ENCODE data around the gene EYA2.

DNA sequence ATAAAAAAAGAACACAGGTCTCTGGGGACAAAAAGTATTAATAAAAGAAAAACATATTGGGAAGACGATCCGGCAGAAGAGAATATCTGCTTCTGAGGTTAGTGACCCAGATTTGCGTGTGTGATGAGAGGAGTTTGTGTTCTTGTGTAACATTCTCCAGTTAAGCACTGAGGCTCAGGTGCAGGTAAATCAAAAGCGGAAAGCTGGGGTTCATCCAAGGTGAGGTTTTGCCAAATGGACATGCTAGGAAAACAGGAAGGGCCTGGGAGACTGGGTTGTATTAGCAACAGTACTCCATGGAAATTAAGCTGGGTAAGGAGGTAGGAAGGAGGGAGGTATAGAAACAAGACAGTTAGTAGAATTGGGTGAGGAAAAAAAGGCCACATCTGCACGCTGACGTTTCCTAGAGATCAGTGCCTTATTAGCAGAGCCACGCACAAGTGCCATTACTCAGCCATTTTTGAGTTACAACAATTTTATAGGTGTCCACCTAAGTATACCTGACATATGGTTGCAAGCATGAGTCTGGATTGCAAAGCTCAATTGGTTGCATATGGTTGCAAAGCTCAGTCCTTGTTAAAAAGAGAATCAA is 322.3 kb downstream of the EYA2 start:
- TF ChIP-seq, protein P1, sequence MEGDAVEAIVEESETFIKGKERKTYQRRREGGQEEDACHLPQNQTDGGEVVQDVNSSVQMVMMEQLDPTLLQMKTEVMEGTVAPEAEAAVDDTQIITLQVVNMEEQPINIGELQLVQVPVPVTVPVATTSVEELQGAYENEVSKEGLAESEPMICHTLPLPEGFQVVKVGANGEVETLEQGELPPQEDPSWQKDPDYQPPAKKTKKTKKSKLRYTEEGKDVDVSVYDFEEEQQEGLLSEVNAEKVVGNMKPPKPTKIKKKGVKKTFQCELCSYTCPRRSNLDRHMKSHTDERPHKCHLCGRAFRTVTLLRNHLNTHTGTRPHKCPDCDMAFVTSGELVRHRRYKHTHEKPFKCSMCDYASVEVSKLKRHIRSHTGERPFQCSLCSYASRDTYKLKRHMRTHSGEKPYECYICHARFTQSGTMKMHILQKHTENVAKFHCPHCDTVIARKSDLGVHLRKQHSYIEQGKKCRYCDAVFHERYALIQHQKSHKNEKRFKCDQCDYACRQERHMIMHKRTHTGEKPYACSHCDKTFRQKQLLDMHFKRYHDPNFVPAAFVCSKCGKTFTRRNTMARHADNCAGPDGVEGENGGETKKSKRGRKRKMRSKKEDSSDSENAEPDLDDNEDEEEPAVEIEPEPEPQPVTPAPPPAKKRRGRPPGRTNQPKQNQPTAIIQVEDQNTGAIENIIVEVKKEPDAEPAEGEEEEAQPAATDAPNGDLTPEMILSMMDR (optimal IDR thresholded peaks at IDR 0.05 in 1 of 3, IDR thresholded peaks at IDR 0.05 in 1 of 3, conservative IDR thresholded peaks at IDR 0.05 in 1 of 3; ENCODE audit: extremely low read depth in 1 of 3, insufficient read depth in 2 of 3, low read length in 3 of 3) = no peak
- no peak for TF ChIP-seq EZH2 (IDR thresholded peaks at IDR 0.05; ENCODE audit: low read length)
